ENCODE results near the gene SPATA32.

- TF ChIP-seq POLR2A (IDR thresholded peaks at IDR 0.05) (no peak), CTCF (IDR thresholded peaks at IDR 0.05) (peak; percentile 82 to 93 (median 89))
Measured at GRCh38 chr17:45277216-45277849, 15.4 kb upstream of the SPATA32 start.

All from uterus (tissue), 2 donors.